Bronchial epithelial cell (primary cell): ENCODE results near the gene CSGALNACT2. TPM values are rescaled to one million over a fixed set of nuclear protein-coding genes. Genes with fewer than 3 reads are reported as not detected.
A peak's percentile ranks its signal among the peaks of the same experiment; 100 is the strongest.

Experiments used
- DNase-seq: peaks from one replicate; pipeline ENCODE4 v3.0.0-alpha.2; 2010; ENCODE audit warnings: low read depth
- FAIRE-seq: peaks from 2 replicates; lab custom pipeline; 2011; peaks lifted over from hg19 to GRCh38; lab: Jason Lieb, UNC
- H3K27me3 ChIP-seq: 2 replicates; pipeline ENCODE4 v1.5.1; 2011; ENCODE audit warnings: low read length; ENCODE audit not compliant: control insufficient read depth, insufficient read depth
- H3K36me3 ChIP-seq: 2 replicates; pipeline ENCODE4 v1.5.1; 2011; ENCODE audit warnings: low read length; ENCODE audit not compliant: control insufficient read depth, insufficient read depth
- H3K4me3 ChIP-seq: 2 replicates; pipeline ENCODE4 v1.5.1; 2011; ENCODE audit warnings: mild to moderate bottlenecking, low read depth, low read length, control low read depth
- total RNA-seq: library from RNA; depleted of rRNA; stranded (reverse); fragments of >200 nt; gene quantifications from 2 replicates; pipeline ENCODE4 v1.2.1, GENCODE V29; 2014
- TF ChIP-seq, protein P1 (sequence below): IDR thresholded peaks from 2 replicates; pipeline ENCODE4 v1.5.1; 2011; ENCODE audit warnings: mild to moderate bottlenecking, moderate library complexity, low read length, control low read depth, inconsistent platforms; ENCODE audit not compliant: insufficient read depth, severe bottlenecking

The CSGALNACT2 gene
- total RNA-seq, 1 donor from 2014 or later = 17.4 TPM

DNA sequence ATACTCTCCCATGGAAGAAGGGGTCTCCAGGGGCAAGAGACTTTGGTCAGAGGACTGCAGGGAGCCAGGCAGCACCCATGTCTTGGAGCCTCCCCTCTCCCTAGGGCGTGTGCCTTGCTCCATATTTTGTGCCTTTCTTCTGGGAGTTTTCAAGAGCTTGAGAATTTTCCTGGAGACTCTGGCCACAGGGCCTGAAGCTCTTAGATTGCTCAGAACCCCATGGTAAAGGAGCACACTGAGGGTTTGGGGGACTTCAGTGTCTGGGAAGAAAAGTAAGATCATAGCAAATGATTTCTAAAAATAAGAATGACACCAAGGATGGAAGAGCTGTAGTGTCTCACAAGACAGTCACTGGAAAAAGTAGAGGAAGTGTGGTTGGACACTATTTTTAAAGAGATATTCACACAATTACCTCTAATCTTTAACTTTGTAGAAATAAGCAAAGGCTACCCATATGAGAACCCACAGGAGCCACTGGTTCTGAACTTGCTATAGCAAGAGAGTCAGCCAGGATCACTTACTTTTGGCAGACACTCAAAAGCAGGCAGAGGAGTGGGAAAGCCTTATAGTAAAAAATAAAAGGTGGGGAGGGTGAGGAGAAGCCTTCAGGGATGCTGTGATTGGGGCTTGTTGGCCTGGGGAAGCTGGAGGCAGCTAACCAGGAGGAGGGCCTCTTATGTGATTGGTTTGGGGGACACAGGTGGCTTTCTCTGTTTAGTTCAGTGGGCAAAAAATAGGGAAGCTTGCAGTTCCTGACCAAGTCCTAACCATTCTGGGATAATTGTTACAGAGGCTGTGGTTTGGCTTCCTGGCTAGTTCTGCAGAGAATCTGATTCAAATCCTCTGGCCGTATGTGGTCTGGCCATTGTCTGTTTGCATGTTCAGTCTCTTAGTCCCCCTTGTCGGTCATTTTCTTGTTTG is 5.1 kb upstream of the CSGALNACT2 start:
- no peak overlapping the region for H3K4me3 ChIP-seq
- FAIRE-seq = no peak
- H3K27me3 ChIP-seq = no peaks in the 10 kb centered on the region
- DNase-seq = no peak
- TF ChIP-seq, protein P1, sequence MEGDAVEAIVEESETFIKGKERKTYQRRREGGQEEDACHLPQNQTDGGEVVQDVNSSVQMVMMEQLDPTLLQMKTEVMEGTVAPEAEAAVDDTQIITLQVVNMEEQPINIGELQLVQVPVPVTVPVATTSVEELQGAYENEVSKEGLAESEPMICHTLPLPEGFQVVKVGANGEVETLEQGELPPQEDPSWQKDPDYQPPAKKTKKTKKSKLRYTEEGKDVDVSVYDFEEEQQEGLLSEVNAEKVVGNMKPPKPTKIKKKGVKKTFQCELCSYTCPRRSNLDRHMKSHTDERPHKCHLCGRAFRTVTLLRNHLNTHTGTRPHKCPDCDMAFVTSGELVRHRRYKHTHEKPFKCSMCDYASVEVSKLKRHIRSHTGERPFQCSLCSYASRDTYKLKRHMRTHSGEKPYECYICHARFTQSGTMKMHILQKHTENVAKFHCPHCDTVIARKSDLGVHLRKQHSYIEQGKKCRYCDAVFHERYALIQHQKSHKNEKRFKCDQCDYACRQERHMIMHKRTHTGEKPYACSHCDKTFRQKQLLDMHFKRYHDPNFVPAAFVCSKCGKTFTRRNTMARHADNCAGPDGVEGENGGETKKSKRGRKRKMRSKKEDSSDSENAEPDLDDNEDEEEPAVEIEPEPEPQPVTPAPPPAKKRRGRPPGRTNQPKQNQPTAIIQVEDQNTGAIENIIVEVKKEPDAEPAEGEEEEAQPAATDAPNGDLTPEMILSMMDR = no peak
- H3K36me3 ChIP-seq = no peaks in the 10 kb centered on the region

DNA sequence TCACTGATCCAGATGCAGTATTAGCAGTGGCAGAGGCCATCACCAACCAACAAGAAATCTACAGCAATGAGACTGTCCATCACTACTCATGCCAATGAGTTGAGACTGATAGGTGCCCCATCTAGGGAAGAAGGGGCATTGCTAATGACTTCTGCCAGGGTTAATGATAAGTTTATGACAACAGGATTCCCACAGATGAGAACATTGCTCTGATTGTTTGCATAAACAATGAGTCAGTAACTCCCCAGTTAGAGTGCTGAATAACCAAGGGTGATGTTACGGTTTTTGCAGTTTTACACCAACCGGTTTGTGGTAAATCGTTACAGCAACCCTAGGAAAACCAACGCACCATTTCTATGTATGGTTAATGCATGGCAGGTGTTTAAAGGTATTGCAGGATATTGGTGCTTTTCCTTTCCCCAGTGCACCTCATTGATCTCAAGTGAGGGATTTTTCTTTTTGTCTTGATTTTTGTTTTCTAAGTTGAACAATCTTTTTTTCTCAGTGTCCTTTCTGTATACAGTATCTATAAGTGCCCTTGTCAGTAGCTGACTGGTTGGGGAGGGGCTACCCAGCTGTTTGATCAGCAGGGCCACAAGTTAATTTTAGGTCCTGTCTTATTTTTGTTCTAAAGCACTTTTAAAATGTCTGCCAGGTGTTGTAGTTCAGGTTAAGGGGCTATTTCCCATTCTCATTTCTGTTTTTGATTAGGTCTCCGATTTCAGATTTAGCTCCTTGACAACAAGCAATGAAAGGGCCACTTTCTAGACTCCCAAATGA is 3.9 kb upstream of the CSGALNACT2 start:
- H3K27me3 ChIP-seq = no peaks in the 10 kb centered on the region
- DNase-seq (peak; percentile 74), FAIRE-seq (peak; percentile 13)
- no peak overlapping the region for H3K4me3 ChIP-seq
- no peaks in the 10 kb centered on the region for H3K36me3 ChIP-seq
- TF ChIP-seq, protein P1 = no peak

DNA sequence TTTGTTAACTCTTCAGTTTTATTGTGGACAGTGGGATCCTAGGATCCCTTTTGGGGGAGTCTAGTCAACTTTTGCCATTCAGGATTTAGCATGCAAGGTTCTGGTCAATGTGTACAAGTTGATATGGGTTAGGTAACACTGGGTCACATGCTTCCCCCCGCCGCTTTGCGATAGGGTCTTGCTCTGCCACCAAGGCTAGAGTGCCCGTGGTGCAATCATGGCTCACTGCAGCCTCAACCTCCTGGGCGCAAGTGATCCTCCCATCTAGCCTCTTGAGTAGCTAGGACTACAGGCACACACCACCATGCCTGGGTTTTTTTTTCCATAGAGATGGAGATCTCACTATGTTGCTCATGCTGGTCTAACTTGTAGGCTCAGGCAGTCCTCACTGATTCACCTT is 3.2 kb upstream of the CSGALNACT2 start:
- FAIRE-seq = no peak
- no peak for DNase-seq

DNA sequence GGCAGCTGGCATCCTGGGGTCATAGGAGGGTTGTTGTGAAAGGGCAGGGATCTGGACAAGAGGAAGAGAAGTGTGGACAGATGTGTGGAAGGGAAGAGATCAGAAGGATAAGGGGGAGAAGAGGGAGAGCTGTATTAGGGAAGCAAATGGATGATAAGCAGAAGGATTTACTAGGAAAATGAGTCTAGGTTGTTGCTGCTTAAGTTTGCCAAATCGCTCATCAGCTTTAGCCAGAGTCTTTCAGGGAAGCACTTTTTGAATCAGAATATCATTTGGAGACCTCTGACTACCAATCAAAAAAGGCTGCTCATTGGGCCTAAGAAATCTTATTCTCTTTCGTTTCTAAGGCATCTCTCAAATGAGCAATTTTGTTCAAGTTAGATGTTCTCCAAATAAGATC is 2.6 kb upstream of the CSGALNACT2 start:
- H3K4me3 ChIP-seq = no peak overlapping the region
- TF ChIP-seq, protein P1 = no peak
- H3K36me3 ChIP-seq = no peaks in the 10 kb centered on the region
- no peak for FAIRE-seq
- no peak for DNase-seq
- no peaks in the 10 kb centered on the region for H3K27me3 ChIP-seq

More for the DNA sequence above, 3.2 kb upstream of the CSGALNACT2 start:
- H3K36me3 ChIP-seq = no peaks in the 10 kb centered on the region
- no peak overlapping the region for H3K4me3 ChIP-seq
- no peaks in the 10 kb centered on the region for H3K27me3 ChIP-seq
- TF ChIP-seq, protein P1 = no peak

DNA sequence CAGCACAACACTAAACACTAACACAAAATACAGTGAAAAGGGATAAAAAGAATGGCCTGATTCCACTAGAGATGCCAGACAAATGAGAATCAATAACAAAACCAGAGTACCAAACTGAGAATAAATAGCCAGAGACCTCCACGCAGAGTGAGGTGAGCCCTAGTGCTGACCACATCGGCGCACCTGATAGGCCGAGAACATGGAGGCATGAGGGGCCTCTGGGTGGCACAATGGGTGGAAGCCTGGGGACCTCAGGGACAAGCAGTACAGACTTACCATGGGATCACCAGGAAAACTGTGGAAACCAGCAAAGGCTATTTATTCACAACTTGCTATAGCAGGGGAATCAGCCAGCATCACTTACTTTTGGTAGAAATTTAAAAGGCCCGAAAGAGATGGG is 1.8 kb upstream of the CSGALNACT2 start:
- no peaks in the 10 kb centered on the region for H3K36me3 ChIP-seq
- FAIRE-seq (no peak), DNase-seq (no peak)
- H3K4me3 ChIP-seq = no peak overlapping the region
- TF ChIP-seq, protein P1 = no peak
- no peaks in the 10 kb centered on the region for H3K27me3 ChIP-seq
